ENCODE results near the gene SCAF1.

The SCAF1 gene

DNA sequence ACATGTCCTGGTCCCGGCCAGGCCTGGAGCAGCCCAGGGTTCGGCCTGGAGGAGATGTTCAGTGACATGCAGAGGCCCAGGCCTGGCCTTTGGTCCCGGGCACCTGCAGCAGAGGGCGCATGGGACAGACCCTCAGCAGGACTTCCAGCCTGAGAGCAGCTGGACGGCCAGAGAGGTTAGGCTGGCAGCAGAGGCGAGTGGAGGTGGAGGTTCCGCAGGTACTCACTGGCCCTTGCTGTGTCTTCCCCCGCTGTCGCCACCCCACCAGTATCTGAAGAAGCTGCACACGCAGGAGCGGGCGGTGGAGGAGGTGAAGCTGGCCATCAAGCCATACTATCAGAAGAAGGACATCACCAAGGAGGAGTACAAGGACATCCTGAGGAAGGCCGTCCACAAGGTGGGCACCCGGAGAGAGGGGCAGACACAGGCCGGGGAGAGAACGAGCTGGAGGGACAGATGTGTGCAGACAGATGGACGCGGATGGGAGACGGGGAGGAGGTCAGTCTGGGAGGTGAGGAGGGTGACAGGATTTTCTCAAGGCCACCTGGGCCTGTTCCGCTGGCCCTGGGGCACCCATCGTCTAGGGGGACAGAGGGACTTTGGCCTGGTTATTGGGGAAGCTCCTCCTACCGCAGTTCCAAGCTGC is 15.6 kb downstream of the SCAF1 start:
- no peaks in the 10 kb centered on the region for H3K9me3 ChIP-seq (ENCODE audit: control insufficient read depth in 2 of 2, low read length in 2 of 2)
- H3K27me3 ChIP-seq (ENCODE audit: control insufficient read depth in 2 of 2, insufficient read depth in 2 of 2, low read length in 2 of 2): no peaks in the 10 kb centered on the region
- H3K36me3 ChIP-seq (ENCODE audit: control insufficient read depth in 2 of 2, insufficient read depth in 2 of 2, low read length in 2 of 2): peaks cover 63 to 82% of the 10 kb centered on the region in 2 donors
- no peaks in the 10 kb centered on the region for H3K4me1 ChIP-seq (ENCODE audit: control insufficient read depth in 2 of 2, insufficient read depth in 2 of 2, low read length in 2 of 2)
- no peak overlapping the region for H3K9ac ChIP-seq (ENCODE audit: low read depth in 1 of 2, low read length in 2 of 2)
- no peak overlapping the region for H3K4me3 ChIP-seq (ENCODE audit: low read length in 2 of 2)
- H3K27ac ChIP-seq (ENCODE audit: low read depth in 2 of 2, low read length in 2 of 2): no peak overlapping the region

DNA sequence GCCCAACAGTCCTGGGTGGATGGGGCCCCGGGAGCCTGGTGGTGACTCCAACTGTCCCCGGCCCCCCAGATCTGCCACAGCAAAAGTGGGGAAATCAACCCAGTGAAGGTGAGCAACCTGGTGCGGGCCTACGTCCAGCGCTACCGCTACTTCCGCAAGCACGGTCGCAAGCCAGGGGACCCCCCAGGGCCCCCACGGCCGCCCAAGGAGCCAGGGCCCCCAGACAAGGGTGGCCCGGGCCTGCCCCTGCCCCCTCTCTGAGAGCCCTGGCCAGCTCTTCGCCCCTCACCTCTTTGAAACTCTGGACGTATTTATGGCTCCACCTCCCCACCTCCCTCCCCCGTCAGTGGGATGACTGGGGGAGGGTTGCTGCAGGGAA is 16.1 kb downstream of the SCAF1 start:
- Histone ChIP-seq H3K9ac (ENCODE audit: low read depth in 1 of 2, low read length in 2 of 2) (no peak overlapping the region), H3K27me3 (ENCODE audit: control insufficient read depth in 2 of 2, insufficient read depth in 2 of 2, low read length in 2 of 2) (no peaks in the 10 kb centered on the region)

DNA sequence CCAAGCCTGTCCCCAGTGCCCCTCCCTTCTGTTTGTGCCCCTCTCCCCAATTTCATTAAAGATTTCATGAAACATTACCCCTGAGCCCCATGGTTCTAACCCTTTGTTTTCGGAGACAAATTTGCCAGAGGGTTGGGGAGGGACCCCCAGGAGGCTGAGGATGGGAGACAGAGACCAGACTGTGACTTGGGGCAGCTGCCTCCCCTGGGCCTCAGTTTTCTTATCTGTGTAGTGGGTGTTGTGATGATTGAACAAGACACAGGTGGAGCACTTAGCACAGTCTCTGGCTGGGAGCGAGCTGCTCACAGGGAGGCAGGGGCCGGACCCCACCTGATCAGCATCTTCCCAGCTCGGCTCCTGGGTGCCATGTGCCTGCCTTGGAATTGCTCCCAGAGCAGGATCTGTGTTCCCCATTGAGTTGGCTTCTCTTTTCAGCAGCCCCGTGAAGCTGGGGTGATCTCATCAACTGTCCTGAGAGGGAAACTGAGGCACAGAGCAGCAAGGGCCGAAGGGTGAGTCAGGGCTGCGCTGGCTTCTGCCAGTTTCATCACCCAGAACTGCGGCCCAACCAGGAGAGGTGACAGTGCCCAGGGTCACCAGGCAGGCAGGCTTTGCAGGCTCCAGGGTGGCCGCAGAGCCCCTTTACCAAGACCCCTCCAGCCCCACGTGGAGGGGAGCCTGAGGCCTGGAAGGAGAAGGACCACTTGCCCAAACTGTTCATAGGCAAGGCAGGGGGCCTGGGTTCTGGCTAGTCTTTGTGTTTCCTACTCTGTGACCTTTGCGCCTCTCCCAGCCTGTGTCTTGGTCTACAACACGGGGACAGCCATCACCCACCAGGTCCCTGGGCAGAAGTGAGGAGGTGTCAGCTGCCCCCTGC is 16.8 kb downstream of the SCAF1 start:
- no peak overlapping the region for H3K9ac ChIP-seq (ENCODE audit: low read depth in 1 of 2, low read length in 2 of 2)
- H3K27ac ChIP-seq (ENCODE audit: low read depth in 2 of 2, low read length in 2 of 2): no peak overlapping the region
- peaks cover 0 to 3% of the 10 kb centered on the region in 2 donors for H3K4me1 ChIP-seq (ENCODE audit: control insufficient read depth in 2 of 2, insufficient read depth in 2 of 2, low read length in 2 of 2)
- H3K4me3 ChIP-seq (ENCODE audit: low read length in 2 of 2): no peak overlapping the region
- H3K9me3 ChIP-seq (ENCODE audit: control insufficient read depth in 2 of 2, low read length in 2 of 2): no peaks in the 10 kb centered on the region
- peaks cover 53 to 74% of the 10 kb centered on the region in 2 donors for H3K36me3 ChIP-seq (ENCODE audit: control insufficient read depth in 2 of 2, insufficient read depth in 2 of 2, low read length in 2 of 2)
- no peaks in the 10 kb centered on the region for H3K27me3 ChIP-seq (ENCODE audit: control insufficient read depth in 2 of 2, insufficient read depth in 2 of 2, low read length in 2 of 2)

More for the DNA sequence above, 16.1 kb downstream of the SCAF1 start:
- H3K27ac ChIP-seq (ENCODE audit: low read depth in 2 of 2, low read length in 2 of 2): no peak overlapping the region
- no peaks in the 10 kb centered on the region for H3K9me3 ChIP-seq (ENCODE audit: control insufficient read depth in 2 of 2, low read length in 2 of 2)
- peaks cover 59 to 80% of the 10 kb centered on the region in 2 donors for H3K36me3 ChIP-seq (ENCODE audit: control insufficient read depth in 2 of 2, insufficient read depth in 2 of 2, low read length in 2 of 2)
- H3K4me1 ChIP-seq (ENCODE audit: control insufficient read depth in 2 of 2, insufficient read depth in 2 of 2, low read length in 2 of 2): no peaks in the 10 kb centered on the region
- H3K4me3 ChIP-seq (ENCODE audit: low read length in 2 of 2): no peak overlapping the region

DNA sequence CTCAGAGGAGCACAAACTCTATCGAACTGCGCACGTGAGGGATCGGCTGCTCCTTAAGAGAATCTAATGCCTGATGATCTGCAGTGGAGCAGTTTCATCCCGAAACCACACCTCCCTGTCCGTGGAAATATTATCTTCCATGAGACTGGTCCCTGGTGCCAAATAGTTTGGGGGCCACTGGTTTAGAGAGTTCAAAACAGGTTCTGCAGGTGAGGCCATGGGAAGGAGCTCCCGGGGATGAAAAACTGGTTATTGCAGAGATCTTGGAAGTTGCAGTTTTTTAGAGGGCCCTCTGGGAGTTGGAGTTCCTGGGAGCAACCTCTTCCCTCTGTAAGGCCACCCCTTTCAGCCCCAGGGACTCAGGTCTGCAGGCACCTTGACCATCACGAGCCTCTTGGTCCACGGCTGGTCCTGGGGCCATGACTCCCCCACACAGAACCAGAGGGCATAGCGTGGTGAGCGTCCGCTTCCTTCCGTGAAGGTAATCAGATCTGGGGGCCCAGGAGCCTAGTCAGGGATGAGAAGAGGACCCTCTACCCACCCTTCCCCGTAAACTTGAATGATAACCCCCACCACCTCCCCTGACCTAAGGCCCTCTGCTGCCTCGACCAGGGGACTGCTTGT is 18.4 kb downstream of the SCAF1 start:
- H3K27me3 ChIP-seq (ENCODE audit: control insufficient read depth in 2 of 2, insufficient read depth in 2 of 2, low read length in 2 of 2): no peaks in the 10 kb centered on the region
- H3K4me3 ChIP-seq (ENCODE audit: low read length in 2 of 2): no peak overlapping the region
- no peaks in the 10 kb centered on the region for H3K9me3 ChIP-seq (ENCODE audit: control insufficient read depth in 2 of 2, low read length in 2 of 2)
- no peak overlapping the region for H3K27ac ChIP-seq (ENCODE audit: low read depth in 2 of 2, low read length in 2 of 2)
- peaks cover 41 to 60% of the 10 kb centered on the region in 2 donors for H3K36me3 ChIP-seq (ENCODE audit: control insufficient read depth in 2 of 2, insufficient read depth in 2 of 2, low read length in 2 of 2)
- peaks cover 8 to 9% of the 10 kb centered on the region in 2 donors for H3K4me1 ChIP-seq (ENCODE audit: control insufficient read depth in 2 of 2, insufficient read depth in 2 of 2, low read length in 2 of 2)
- H3K9ac ChIP-seq (ENCODE audit: low read depth in 1 of 2, low read length in 2 of 2): no peak overlapping the region

DNA sequence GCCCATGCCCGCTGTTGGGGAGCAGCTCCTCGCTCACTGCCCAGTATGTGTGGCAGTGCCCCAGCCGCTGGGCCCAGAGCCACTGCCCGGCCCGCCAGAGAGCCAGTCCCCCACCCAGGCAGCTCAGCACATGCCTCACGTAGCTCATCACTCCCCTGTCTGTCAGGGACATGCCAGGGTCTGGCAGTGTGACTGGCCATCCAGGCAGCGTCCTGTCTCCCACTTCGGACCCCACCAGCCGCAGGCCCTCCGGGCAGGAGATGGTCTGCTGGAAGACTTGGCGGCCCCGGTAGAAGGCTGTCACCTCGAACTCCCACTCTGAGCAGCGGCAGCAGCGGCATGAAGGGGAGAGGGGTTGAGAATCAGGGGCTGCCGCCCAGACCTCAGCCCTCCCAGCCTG is 20.0 kb downstream of the SCAF1 start:
- no peaks in the 10 kb centered on the region for H3K27me3 ChIP-seq (ENCODE audit: control insufficient read depth in 2 of 2, insufficient read depth in 2 of 2, low read length in 2 of 2)
- no peak overlapping the region for H3K9ac ChIP-seq (ENCODE audit: low read depth in 1 of 2, low read length in 2 of 2)
- no peak overlapping the region for H3K4me3 ChIP-seq (ENCODE audit: low read length in 2 of 2)
- H3K4me1 ChIP-seq (ENCODE audit: control insufficient read depth in 2 of 2, insufficient read depth in 2 of 2, low read length in 2 of 2): peaks cover 16 to 17% of the 10 kb centered on the region in 2 donors
- H3K27ac ChIP-seq (ENCODE audit: low read depth in 2 of 2, low read length in 2 of 2): no peak overlapping the region
- no peaks in the 10 kb centered on the region for H3K9me3 ChIP-seq (ENCODE audit: control insufficient read depth in 2 of 2, low read length in 2 of 2)
- H3K36me3 ChIP-seq (ENCODE audit: control insufficient read depth in 2 of 2, insufficient read depth in 2 of 2, low read length in 2 of 2): peaks cover 32 to 45% of the 10 kb centered on the region in 2 donors

DNA sequence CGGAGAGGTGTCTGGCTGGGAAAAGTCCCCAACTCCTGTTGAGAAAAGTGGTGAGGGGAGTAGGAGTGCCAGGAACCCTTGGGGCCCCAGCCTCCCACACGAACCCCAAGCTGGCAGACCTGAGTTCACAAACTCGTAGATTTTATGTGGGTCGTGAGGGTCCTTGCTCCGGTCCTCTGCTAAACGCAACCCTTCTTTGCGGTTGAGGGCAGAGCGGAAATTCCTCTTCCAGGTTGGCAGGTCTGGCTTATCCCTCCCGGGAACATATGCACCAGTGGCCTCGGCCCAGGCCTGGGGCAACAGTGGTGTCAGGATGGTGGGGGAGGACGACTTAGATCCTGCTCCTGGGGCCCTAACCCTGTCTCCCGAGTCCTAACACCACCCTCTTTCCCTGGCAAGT is 21.2 kb downstream of the SCAF1 start:
- Histone ChIP-seq H3K36me3 (ENCODE audit: control insufficient read depth in 2 of 2, insufficient read depth in 2 of 2, low read length in 2 of 2) (peaks cover 25 to 36% of the 10 kb centered on the region in 2 donors), H3K27ac (ENCODE audit: low read depth in 2 of 2, low read length in 2 of 2) (no peak overlapping the region), H3K4me1 (ENCODE audit: control insufficient read depth in 2 of 2, insufficient read depth in 2 of 2, low read length in 2 of 2) (peaks cover 16 to 17% of the 10 kb centered on the region in 2 donors), H3K9ac (ENCODE audit: low read depth in 1 of 2, low read length in 2 of 2) (no peak overlapping the region), H3K4me3 (ENCODE audit: low read length in 2 of 2) (peak overlapping the region in 1 of 2 donors; percentile 89), H3K27me3 (ENCODE audit: control insufficient read depth in 2 of 2, insufficient read depth in 2 of 2, low read length in 2 of 2) (no peaks in the 10 kb centered on the region), H3K9me3 (ENCODE audit: control insufficient read depth in 2 of 2, low read length in 2 of 2) (no peaks in the 10 kb centered on the region)

DNA sequence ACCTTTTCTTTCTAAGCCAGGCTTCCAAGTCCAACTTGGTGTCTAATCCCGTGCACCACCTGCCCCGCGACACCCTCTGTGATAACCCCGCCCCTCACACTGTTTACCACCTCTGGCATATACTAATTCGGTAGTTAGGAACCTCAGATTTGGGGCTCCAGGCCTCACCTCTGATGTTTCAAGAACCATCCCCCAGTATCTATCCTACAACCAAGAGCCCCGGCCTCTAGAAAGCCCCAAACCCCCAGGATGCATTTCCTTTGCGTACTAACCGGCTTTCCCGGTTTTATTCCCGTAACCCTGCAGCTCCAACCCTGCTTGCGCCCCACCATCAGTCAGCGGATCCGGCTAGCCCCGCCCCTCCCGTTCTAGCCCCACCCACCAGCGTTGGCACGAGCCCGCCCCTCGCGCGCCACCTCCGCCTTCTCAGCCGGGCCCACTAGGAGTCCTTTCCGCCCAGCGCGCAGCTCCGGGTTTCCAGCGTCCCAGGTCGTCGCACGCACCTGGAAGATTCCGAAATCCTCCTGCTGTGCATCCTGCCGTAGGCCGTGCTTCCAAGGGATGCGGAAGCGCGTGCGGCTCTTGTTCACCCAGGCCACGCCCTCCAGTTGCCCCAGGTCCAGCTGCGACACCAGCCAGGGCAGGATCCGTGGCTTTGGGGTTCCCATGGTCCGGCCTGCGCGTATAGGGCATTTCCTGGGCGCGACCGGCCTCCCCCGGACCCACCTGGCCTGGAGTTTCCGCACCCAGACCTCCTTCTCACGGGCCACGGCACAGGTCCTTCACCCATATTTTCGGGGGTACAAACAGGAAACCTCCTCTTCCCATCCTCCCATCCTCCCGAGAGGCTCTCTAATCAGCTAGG is 22.4 kb downstream of the SCAF1 start:
- H3K36me3 ChIP-seq (ENCODE audit: control insufficient read depth in 2 of 2, insufficient read depth in 2 of 2, low read length in 2 of 2): peaks cover 16 to 27% of the 10 kb centered on the region in 2 donors

DNA sequence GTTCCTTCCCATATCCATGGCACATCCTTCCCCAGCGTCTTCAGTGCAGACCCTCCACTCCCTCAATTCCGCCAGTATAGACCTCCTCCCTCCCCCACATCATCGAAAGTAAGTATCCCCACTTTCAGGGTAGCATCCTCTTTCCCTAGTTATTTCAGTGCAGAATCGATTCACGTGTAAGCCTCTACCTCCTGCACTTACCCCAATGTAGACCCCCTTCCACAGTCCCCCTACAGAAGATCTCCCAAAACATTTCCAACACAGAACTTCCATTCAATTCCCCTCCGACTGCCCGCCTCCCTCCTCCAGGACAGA is 23.0 kb downstream of the SCAF1 start:
- Histone ChIP-seq H3K36me3 (ENCODE audit: control insufficient read depth in 2 of 2, insufficient read depth in 2 of 2, low read length in 2 of 2) (peaks cover 11 to 21% of the 10 kb centered on the region in 2 donors), H3K4me1 (ENCODE audit: control insufficient read depth in 2 of 2, insufficient read depth in 2 of 2, low read length in 2 of 2) (peaks cover 16 to 17% of the 10 kb centered on the region in 2 donors), H3K9me3 (ENCODE audit: control insufficient read depth in 2 of 2, low read length in 2 of 2) (no peaks in the 10 kb centered on the region), H3K27ac (ENCODE audit: low read depth in 2 of 2, low read length in 2 of 2) (peak overlapping the region; percentile 84 to 96), H3K27me3 (ENCODE audit: control insufficient read depth in 2 of 2, insufficient read depth in 2 of 2, low read length in 2 of 2) (no peaks in the 10 kb centered on the region), H3K4me3 (ENCODE audit: low read length in 2 of 2) (peak overlapping the region; percentile 89 to 98), H3K9ac (ENCODE audit: low read depth in 1 of 2, low read length in 2 of 2) (peak overlapping the region; percentile 78 to 86)

More for the DNA sequence above, 22.4 kb downstream of the SCAF1 start:
- Histone ChIP-seq H3K4me1 (ENCODE audit: control insufficient read depth in 2 of 2, insufficient read depth in 2 of 2, low read length in 2 of 2) (peaks cover 16 to 17% of the 10 kb centered on the region in 2 donors), H3K27ac (ENCODE audit: low read depth in 2 of 2, low read length in 2 of 2) (peak overlapping the region; percentile 84 to 96), H3K9ac (ENCODE audit: low read depth in 1 of 2, low read length in 2 of 2) (peak overlapping the region; percentile 78 to 86), H3K9me3 (ENCODE audit: control insufficient read depth in 2 of 2, low read length in 2 of 2) (no peaks in the 10 kb centered on the region), H3K27me3 (ENCODE audit: control insufficient read depth in 2 of 2, insufficient read depth in 2 of 2, low read length in 2 of 2) (no peaks in the 10 kb centered on the region), H3K4me3 (ENCODE audit: low read length in 2 of 2) (peak overlapping the region; percentile 89 to 98)

DNA sequence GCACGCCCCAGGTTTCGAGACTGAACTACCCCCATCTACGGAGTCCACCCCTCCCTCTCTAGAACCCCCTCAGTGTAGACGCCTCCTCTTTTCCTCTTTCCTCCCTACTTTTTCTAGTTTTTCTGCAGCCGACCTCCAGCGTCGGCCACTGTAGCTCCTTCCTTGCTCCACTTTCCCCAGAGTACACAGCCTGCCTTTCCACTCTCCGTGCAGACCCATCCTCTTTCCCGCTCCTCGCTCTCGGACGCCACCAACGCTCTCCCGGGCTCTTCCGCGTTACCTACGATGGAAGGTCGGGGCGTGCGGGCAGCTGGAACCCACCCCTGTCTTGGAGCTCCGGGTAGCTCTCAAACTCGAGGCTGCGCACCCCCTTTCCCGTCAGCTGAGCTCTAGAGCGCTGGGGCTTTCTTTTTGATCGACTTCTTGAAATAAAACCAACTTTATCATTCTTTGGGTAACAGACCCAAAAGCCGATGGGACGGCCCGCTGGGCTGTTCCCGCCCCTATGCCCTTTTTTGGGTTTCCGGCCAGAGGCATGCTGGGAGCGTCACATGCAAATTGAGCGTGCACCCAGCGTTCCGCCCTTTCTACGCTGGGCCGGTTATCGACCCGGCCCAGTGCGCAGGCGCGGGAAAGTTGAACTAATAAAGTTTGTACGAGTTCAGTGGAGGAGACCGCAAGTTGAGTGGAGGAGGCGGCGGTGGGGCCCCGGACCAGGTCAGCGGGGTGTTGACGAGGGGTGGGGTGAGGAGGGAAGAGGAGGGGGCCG is 23.5 kb downstream of the SCAF1 start, which contains the start of the genes BCL2L12 and IRF3:
BCL2L12 (plus strand) TSS at position 583 of the 769 bp plus-strand sequence. CDS start 760 bp downstream, outside the sequence.
IRF3 (minus strand) TSS at position 507 of the 769 bp plus-strand sequence. CDS start 1,019 bp downstream, outside the sequence.
- peak within 1 kb of the TSS; percentile 89 to 98 for H3K4me3 ChIP-seq (ENCODE audit: low read length in 2 of 2)
- H3K27me3 ChIP-seq (ENCODE audit: control insufficient read depth in 2 of 2, insufficient read depth in 2 of 2, low read length in 2 of 2): no peaks in the 10 kb centered on the region
- H3K36me3 ChIP-seq (ENCODE audit: control insufficient read depth in 2 of 2, insufficient read depth in 2 of 2, low read length in 2 of 2): peaks cover 8 to 17% of the 10 kb centered on the region in 2 donors
- no peaks in the 10 kb centered on the region for H3K9me3 ChIP-seq (ENCODE audit: control insufficient read depth in 2 of 2, low read length in 2 of 2)
- H3K4me1 ChIP-seq (ENCODE audit: control insufficient read depth in 2 of 2, insufficient read depth in 2 of 2, low read length in 2 of 2): peaks cover 16 to 17% of the 10 kb centered on the region in 2 donors
- peak within 1 kb of the TSS; percentile 78 to 86 for H3K9ac ChIP-seq (ENCODE audit: low read depth in 1 of 2, low read length in 2 of 2)
- peak within 1 kb of the TSS; percentile 84 to 96 for H3K27ac ChIP-seq (ENCODE audit: low read depth in 2 of 2, low read length in 2 of 2)

Data from mucosa of rectum (tissue), 2 donors.